Cardiac muscle cell (in vitro differentiated cells and primary cell): ENCODE measurements around the gene CARS1. TPM values are rescaled to one million over a fixed set of nuclear protein-coding genes. Genes with fewer than 3 reads are reported as not detected.

Experiments
- DNase-seq, 2 donors: peaks; one replicate each; pipeline versions ENCODE4 v3.0.0 to v3.0.0-alpha.2; 2010 to 2017; ENCODE audit warnings: low read depth in 1 of 2, low spot score in 1 of 2
- H3K27ac ChIP-seq: fragments of 200-600 bp; sonication (generic); 2 replicates; pipeline ENCODE4 v1.5.1; 2016
- H3K27me3 ChIP-seq: fragments of 200-600 bp; sonication (generic); 2 replicates; pipeline ENCODE4 v1.6.0; 2016; ENCODE audit warnings: control low read depth
- H3K36me3 ChIP-seq: fragments of 200-600 bp; sonication (generic); 2 replicates; pipeline ENCODE4 v1.5.1; 2016; ENCODE audit warnings: control low read depth
- H3K4me1 ChIP-seq: fragments of 200-600 bp; sonication (generic); 2 replicates; pipeline ENCODE4 v1.8.1; 2017; ENCODE audit warnings: low read depth, mild to moderate bottlenecking, mixed run types
- H3K4me3 ChIP-seq: fragments of 200-600 bp; sonication (generic); 2 replicates; pipeline ENCODE4 v1.5.1; 2016; ENCODE audit warnings: mild to moderate bottlenecking
- H3K9me3 ChIP-seq: fragments of 200-600 bp; sonication (generic); 2 replicates; pipeline ENCODE4 v1.5.1; 2017; ENCODE audit warnings: low read depth, mild to moderate bottlenecking, control low read depth
- polyA plus RNA-seq: library from polyadenylated mRNA; unstranded; fragments of >200 nt; fragmentation: Nextera tagmentation; extraction: Ambion mirVana; gene quantifications from 2 replicates; pipeline ENCODE4 v1.2.1, GENCODE V29; 2016
- total RNA-seq: library from RNA; depleted of rRNA; stranded (reverse); fragments of >200 nt; gene quantifications from 2 replicates; pipeline ENCODE4 v1.2.3, GENCODE V29; 2016
- TF ChIP-seq, protein P1 (sequence below): IDR thresholded peaks from 2 replicates; pipeline ENCODE4 v1.5.1; 2012; ENCODE audit warnings: low read depth, mild to moderate bottlenecking, low read length

Gene CARS1
- total and polyA plus RNA-seq, 2 experiments from 2014 or later: 18.5 to 24.2 TPM

- Histone ChIP-seq H3K27ac (no peak overlapping the region), H3K4me3 (no peak overlapping the region), H3K36me3 (no peaks in the 10 kb centered on the region), H3K9me3 (no peaks in the 10 kb centered on the region), H3K27me3 (no peaks in the 10 kb centered on the region), H3K4me1 (no peaks in the 10 kb centered on the region)
- DNase-seq: no peak
- TF ChIP-seq, protein P1, sequence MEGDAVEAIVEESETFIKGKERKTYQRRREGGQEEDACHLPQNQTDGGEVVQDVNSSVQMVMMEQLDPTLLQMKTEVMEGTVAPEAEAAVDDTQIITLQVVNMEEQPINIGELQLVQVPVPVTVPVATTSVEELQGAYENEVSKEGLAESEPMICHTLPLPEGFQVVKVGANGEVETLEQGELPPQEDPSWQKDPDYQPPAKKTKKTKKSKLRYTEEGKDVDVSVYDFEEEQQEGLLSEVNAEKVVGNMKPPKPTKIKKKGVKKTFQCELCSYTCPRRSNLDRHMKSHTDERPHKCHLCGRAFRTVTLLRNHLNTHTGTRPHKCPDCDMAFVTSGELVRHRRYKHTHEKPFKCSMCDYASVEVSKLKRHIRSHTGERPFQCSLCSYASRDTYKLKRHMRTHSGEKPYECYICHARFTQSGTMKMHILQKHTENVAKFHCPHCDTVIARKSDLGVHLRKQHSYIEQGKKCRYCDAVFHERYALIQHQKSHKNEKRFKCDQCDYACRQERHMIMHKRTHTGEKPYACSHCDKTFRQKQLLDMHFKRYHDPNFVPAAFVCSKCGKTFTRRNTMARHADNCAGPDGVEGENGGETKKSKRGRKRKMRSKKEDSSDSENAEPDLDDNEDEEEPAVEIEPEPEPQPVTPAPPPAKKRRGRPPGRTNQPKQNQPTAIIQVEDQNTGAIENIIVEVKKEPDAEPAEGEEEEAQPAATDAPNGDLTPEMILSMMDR: peak; percentile 12
Measured at GRCh38 chr11:3051196-3052108, 5.8 kb downstream of the CARS1 start.

DNA sequence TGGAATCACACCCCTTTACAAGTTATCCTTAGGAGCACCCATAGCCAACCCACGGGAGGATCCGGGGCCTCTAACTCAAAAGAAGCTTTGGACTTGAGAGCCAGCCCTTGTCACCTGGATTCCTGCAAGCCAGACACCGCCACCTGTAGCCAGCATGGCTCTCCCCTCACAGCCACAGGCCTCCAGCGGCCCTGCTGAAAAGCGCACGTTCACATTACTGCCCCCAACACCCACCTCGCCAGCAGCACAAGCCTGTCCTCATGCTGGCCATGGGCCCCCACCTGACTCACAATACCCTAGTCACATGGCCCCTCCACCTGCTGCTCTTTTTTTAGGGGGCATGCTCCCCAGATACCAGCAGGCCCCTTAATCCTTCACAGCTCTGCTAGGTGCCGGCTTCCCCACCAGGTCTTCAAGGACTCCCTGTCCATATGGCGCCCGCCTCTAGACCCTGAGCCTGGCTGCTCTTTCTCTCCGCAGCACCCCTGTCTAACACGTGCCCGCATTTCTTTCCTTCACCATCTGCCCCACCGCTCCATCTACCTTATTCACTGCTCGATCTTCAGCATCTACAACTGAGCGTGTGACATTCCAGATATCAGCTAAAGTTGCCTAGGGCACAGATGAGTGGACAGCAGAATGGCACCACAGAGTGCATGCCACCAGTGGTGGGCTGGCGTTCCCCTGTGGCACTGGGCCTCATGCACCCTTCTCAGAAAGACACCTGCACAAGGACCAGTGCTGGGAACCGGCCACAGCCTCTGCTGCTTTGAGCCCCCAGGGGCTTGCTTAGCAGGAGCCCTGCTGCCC lies 6.6 kb downstream of the CARS1 start:
- DNase-seq: no peak
- TF ChIP-seq, protein P1: no peak
- Histone ChIP-seq H3K4me1 (no peaks in the 10 kb centered on the region), H3K9me3 (no peaks in the 10 kb centered on the region), H3K27me3 (no peaks in the 10 kb centered on the region), H3K27ac (no peak overlapping the region), H3K4me3 (no peak overlapping the region), H3K36me3 (no peaks in the 10 kb centered on the region)

DNA sequence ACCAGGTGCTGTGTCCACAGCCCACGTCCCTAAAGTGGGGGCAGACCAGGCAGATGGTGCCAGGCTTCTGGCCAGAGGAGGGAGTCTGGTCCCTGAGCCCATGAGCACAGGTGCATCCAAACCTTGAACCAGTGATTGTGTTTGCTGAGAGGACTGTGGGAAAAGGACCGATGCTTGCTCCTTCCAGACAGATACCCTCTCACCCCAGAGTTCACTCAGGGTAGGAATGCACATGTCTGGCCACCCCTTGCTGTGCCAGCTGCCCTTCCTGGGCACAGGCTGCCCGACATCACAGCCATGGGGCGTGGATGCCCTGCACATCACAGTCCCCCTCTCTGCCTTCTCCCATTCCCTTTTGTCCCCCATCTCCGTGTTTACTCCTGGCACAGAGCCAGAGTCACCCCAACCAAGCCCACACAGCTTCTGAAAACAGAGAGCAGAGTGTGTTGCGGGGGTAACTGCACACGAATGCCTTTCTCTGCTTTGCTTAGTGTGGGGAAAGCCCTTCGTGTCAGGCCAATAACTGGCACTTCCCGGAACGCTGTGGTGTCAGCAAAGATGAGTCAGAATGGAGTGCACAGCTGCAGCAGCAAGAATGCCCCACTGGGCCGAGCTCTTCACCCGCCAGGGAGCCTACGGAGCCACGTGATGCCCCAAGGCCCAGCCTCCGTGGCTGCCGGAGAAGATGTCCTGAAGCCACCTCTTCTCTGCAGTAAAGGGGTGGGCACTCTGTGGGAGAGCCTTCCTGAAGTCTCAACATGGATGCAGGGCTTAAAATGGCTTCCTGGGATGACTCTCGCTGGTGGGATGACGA lies 7.6 kb downstream of the CARS1 start:
- no peaks in the 10 kb centered on the region for H3K4me1 ChIP-seq
- no peak overlapping the region for H3K27ac ChIP-seq
- TF ChIP-seq, protein P1: peak; percentile 41
- no peaks in the 10 kb centered on the region for H3K36me3 ChIP-seq
- H3K9me3 ChIP-seq: no peaks in the 10 kb centered on the region
- no peak overlapping the region for H3K4me3 ChIP-seq
- H3K27me3 ChIP-seq: no peaks in the 10 kb centered on the region
- DNase-seq: peak in 1 of 2 donors; percentile 97

DNA sequence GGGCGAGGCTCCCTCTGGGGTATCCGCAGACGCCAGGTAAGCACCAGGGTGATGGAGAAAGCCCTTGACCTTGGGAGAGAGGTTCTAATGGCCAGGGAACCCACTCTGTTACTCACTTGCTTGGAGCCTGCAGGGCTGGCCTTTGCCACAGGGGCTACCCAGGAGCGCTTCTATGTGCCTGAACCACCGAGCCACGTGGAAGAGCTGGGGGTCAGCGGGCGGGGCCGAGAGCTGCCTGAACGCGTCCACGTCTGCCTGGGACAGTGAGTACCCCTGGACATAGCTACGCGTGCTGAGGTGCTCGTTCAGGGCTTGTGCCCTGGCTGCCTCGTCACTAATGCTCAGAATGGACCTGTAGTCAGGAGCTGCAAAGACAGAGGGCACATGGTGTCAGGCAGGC lies 9.6 kb downstream of the CARS1 start:
- H3K4me3 ChIP-seq: no peak overlapping the region
- TF ChIP-seq, protein P1: no peak
- H3K9me3 ChIP-seq: no peaks in the 10 kb centered on the region
- no peak overlapping the region for H3K27ac ChIP-seq
- no peak for DNase-seq
- H3K4me1 ChIP-seq: no peaks in the 10 kb centered on the region
- H3K36me3 ChIP-seq: no peaks in the 10 kb centered on the region
- no peaks in the 10 kb centered on the region for H3K27me3 ChIP-seq

GRCh38 chr11:3046641-3047040 lies 10.6 kb downstream of the CARS1 start:
- Histone ChIP-seq H3K36me3 (no peaks in the 10 kb centered on the region), H3K4me3 (no peak overlapping the region), H3K27me3 (no peaks in the 10 kb centered on the region), H3K27ac (no peak overlapping the region), H3K9me3 (no peaks in the 10 kb centered on the region), H3K4me1 (no peaks in the 10 kb centered on the region)
- TF ChIP-seq, protein P1: no peak
- no peak for DNase-seq
